GM19468 (cell line): Measurements from ENCODE around the gene ZMYND12.

ENCODE experiments used
- ATAC-seq: cut with Tn5 transposase; IDR thresholded peaks from one replicate; pipeline ENCODE4 v1.9.1; 2021; ENCODE audit warnings: mild to moderate bottlenecking, moderate library complexity, moderate number of reproducible peaks; ENCODE audit not compliant: unreplicated experiment; ENCODE audit errors: extremely low read depth

The ZMYND12 gene

GRCh38 chr1:42399315-42400100 is 56.3 kb downstream of the ZMYND12 start:
- no peak for ATAC-seq

- ATAC-seq = no peak
These were observed 62.6 kb downstream of the ZMYND12 start for GRCh38 chr1:42392967-42393848.

DNA sequence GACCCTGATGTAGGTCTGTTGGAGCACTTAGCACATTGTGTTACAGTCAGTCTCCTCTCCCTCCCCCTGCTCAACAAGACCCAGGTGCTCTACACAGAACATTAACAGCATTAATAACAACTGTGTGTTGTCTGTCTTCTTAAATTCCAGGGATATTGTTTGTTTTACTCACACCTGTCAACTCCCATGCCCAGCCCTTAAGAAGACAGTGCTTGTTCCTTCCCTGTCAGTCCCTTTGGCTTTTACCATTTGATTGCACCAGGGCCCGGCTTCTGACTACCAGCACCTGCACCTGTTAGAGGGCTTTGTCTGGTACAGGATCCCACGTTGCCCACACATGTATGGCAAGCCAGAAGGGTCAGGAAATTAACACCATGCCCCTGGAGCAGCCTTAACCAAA is 63.6 kb downstream of the ZMYND12 start:
- no peak for ATAC-seq

GRCh38 chr1:42386051-42386450 is 69.8 kb downstream of the ZMYND12 start:
- no peak for ATAC-seq

DNA sequence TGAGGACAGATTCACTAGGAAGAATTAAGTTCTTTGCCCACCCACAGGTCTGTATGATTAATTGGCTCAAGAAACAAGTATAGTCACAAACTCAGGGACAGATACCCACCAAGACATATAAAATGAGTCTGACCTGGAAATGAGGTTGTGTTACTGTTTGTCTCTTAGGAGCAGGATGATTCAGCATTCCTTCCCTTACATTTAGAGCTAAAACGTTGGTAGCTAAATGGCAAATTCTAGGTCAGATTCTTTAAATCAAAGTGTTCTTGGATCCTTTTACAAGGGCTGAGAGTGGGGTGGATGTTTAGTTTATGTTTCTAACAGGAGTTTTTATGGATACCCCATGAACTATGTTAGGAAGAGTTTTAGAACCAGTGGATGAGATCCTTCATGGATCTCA is 70.5 kb downstream of the ZMYND12 start:
- no peak for ATAC-seq

GRCh38 chr1:42381280-42381673 is 74.5 kb downstream of the ZMYND12 start:
- ATAC-seq = no peak

DNA sequence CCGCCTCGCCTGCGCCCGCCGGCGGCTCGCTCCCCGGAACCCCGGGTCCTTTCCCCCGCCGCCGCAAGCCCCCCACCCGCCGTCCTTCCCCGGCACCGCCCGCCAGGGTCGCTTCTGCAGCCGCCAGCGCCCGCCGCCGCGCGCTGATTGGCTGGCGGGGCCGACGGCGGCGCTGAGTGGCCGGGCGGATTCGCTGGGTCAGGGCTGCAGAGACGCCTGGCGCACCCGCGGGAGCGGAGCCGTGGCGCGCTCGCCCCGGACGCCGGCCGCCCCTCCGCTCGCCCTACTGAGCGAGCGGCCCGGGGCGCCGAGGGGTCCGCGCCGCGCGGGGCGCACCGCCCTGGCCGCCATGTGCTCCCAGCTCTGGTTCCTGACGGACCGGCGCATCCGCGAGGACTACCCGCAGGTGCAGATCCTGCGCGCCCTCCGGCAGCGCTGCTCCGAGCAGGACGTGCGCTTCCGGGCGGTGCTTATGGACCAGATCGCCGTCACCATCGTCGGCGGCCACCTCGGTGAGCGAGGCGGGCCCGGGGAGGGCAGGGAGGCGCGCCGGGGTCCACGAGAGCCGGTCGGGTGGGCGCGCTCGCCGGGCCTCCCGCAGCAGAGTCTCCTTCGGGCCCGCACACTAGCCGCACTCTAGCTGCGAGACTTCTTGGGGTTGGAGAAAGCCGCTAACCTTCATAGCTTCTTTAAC is 75.1 kb downstream of the ZMYND12 start, which contains the start of gene RIMKLA:
TSS of gene RIMKLA (plus strand) at position 207 of the 694 bp plus-strand sequence. CDS start at position 350, 143 bp downstream.
- peak; percentile 41 for ATAC-seq
